ENCODE measurements around the gene EPB41L5.

Gene EPB41L5

GRCh38 chr2:120224735-120225548 lies 212.1 kb downstream of the EPB41L5 start:
- H2AFZ ChIP-seq (ENCODE audit: low read depth): no peak overlapping the region
- H3K9ac ChIP-seq: no peak overlapping the region
- TF ChIP-seq CTCF (conservative IDR thresholded peaks at IDR 0.05; ENCODE audit: low read depth, low read length): no peak
- no peak overlapping the region for H3K4me3 ChIP-seq (IDR thresholded peaks at IDR 0.05; ENCODE audit: insufficient read depth, low read depth, low read length)
- H3K36me3 ChIP-seq (ENCODE audit: insufficient read depth): no peaks in the 10 kb centered on the region
- no peak overlapping the region for H3K4me2 ChIP-seq
- no peaks in the 10 kb centered on the region for H4K20me1 ChIP-seq (ENCODE audit: insufficient read depth)
- H3K27ac ChIP-seq: no peak overlapping the region
- H3K79me2 ChIP-seq (ENCODE audit: insufficient read depth, low read depth): peaks cover 18% of the 10 kb centered on the region
- peaks cover 37% of the 10 kb centered on the region for H3K4me1 ChIP-seq (ENCODE audit: low read depth, poor library complexity, severe bottlenecking)
- no peaks in the 10 kb centered on the region for H3K27me3 ChIP-seq (ENCODE audit: insufficient read depth, low read depth)

GRCh38 chr2:120225549-120226065 lies 212.7 kb downstream of the EPB41L5 start:
- Histone ChIP-seq H3K36me3 (ENCODE audit: insufficient read depth) (no peaks in the 10 kb centered on the region), H4K20me1 (ENCODE audit: insufficient read depth) (no peaks in the 10 kb centered on the region), H3K4me2 (no peak overlapping the region), H3K4me3 (IDR thresholded peaks at IDR 0.05; ENCODE audit: insufficient read depth, low read depth, low read length) (no peak overlapping the region), H3K27ac (no peak overlapping the region), H3K4me1 (ENCODE audit: low read depth, poor library complexity, severe bottlenecking) (peaks cover 43% of the 10 kb centered on the region), H2AFZ (ENCODE audit: low read depth) (no peak overlapping the region), H3K27me3 (ENCODE audit: insufficient read depth, low read depth) (no peaks in the 10 kb centered on the region), H3K79me2 (ENCODE audit: insufficient read depth, low read depth) (peaks cover 18% of the 10 kb centered on the region), H3K9ac (no peak overlapping the region)
- no peak for TF ChIP-seq CTCF (conservative IDR thresholded peaks at IDR 0.05; ENCODE audit: low read depth, low read length)

- Histone ChIP-seq H3K27ac (no peak overlapping the region), H2AFZ (ENCODE audit: low read depth) (no peak overlapping the region), H3K4me3 (IDR thresholded peaks at IDR 0.05; ENCODE audit: insufficient read depth, low read depth, low read length) (no peak overlapping the region), H3K27me3 (ENCODE audit: insufficient read depth, low read depth) (no peaks in the 10 kb centered on the region), H3K4me2 (no peak overlapping the region), H3K79me2 (ENCODE audit: insufficient read depth, low read depth) (peaks cover 21% of the 10 kb centered on the region), H3K4me1 (ENCODE audit: low read depth, poor library complexity, severe bottlenecking) (peaks cover 46% of the 10 kb centered on the region), H4K20me1 (ENCODE audit: insufficient read depth) (no peaks in the 10 kb centered on the region), H3K36me3 (ENCODE audit: insufficient read depth) (no peaks in the 10 kb centered on the region), H3K9ac (no peak overlapping the region)
- TF ChIP-seq CTCF (conservative IDR thresholded peaks at IDR 0.05; ENCODE audit: low read depth, low read length): no peak
Measured at GRCh38 chr2:120226316-120226715, 213.4 kb downstream of the EPB41L5 start.

- H3K4me1 ChIP-seq (ENCODE audit: low read depth, poor library complexity, severe bottlenecking): peaks cover 38% of the 10 kb centered on the region
- H3K27ac ChIP-seq: no peak overlapping the region
- no peak for TF ChIP-seq CTCF (conservative IDR thresholded peaks at IDR 0.05; ENCODE audit: low read depth, low read length)
- H3K36me3 ChIP-seq (ENCODE audit: insufficient read depth): no peaks in the 10 kb centered on the region
- no peak overlapping the region for H3K4me2 ChIP-seq
- no peak overlapping the region for H3K9ac ChIP-seq
- H2AFZ ChIP-seq (ENCODE audit: low read depth): no peak overlapping the region
- no peaks in the 10 kb centered on the region for H3K27me3 ChIP-seq (ENCODE audit: insufficient read depth, low read depth)
- H3K4me3 ChIP-seq (IDR thresholded peaks at IDR 0.05; ENCODE audit: insufficient read depth, low read depth, low read length): no peak overlapping the region
- H4K20me1 ChIP-seq (ENCODE audit: insufficient read depth): no peaks in the 10 kb centered on the region
- peaks cover 15% of the 10 kb centered on the region for H3K79me2 ChIP-seq (ENCODE audit: insufficient read depth, low read depth)
Measured at GRCh38 chr2:120227111-120227991, 214.5 kb downstream of the EPB41L5 start.
